Measurements from ENCODE around the gene SLC28A3. TPM values are rescaled to one million over a fixed set of nuclear protein-coding genes. Genes with fewer than 3 reads are reported as not detected.

SLC28A3 gene
- total and polyA plus RNA-seq, 10 of the 15 experiments (the other 5 are each of a cell fraction or from before 2014, with no cell fraction given) = 0.03 to 0.39 (median 0.07) TPM; not detected in 2

DNA sequence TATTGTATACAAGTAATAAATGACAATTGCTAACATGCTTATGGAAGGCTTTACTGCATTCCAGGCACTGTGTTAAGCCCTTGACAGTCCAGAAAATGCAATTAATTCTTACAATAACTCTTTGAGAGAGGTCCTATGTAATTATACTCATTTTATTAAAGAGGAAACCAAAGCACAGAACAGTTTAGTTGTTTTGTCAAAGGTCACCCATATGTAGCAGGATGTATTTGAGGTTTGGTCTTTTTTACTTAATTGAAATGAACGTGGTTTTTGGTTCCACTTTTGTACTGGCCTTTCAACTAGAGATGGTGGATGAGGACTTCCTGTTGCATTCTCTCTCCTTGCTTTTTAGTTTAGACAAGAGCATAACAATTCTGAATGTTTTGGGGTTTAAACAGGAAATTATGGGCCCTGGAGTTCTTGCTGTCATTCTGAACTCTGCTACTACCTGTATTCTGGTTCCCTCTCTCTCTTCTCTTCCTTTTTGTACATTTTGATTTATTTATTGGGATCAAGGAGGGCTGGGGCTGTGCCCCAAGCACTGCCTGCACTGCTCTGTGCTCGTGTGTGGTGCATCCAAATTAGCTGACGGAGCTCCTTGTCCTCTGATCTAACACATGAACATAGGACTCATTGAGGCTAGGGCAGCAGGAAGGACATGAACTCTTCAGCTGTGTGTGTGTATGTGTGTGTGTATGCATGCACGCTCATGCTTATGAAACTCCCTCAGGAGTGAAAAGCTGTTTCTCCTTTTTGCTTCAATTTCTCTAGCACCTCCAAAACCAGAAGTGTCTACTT is 47.4 kb downstream of the SLC28A3 start (continued):
- TF ChIP-seq SPI1 (IDR thresholded peaks at IDR 0.05; ENCODE audit: borderline replicate concordance, insufficient read depth, low read depth, low read length) (peak; percentile 53; the same call in 1 of the 2 replicates), EED (IDR thresholded peaks at IDR 0.05; ENCODE audit: low read depth) (peak; percentile 48; the same call in 1 of the 2 replicates), EGR1 (IDR thresholded peaks at IDR 0.05; ENCODE audit: borderline replicate concordance in 1 of 2, low read depth in 2 of 2, low read length in 2 of 2) (0 out of 3 replicates have a peak, but pooled peaks of 1 of the 2 experiments have one; percentile 8), SREBF1 (IDR thresholded peaks at IDR 0.05; ENCODE audit: low read length) (no peak), RB1 (IDR thresholded peaks at IDR 0.05; ENCODE audit: borderline replicate concordance) (no peak), ZNF384 (IDR thresholded peaks at IDR 0.05; ENCODE audit: borderline replicate concordance, low read depth, low read length) (no peak), RUNX3 (IDR thresholded peaks at IDR 0.05; ENCODE audit: low read length) (peak; percentile 73), ZNF217 (IDR thresholded peaks at IDR 0.05) (no peak), WRNIP1 (IDR thresholded peaks at IDR 0.05; ENCODE audit: borderline replicate concordance, low read depth, low read length) (no peak), TARDBP (IDR thresholded peaks at IDR 0.05; ENCODE audit: borderline replicate concordance) (no peak), YY1 (IDR thresholded peaks at IDR 0.05; ENCODE audit: low read depth, low read length) (no peak), EZH2 (IDR thresholded peaks at IDR 0.05; ENCODE audit: borderline replicate concordance, control insufficient read depth, low read depth, low read length) (no peak), SMC3 (IDR thresholded peaks at IDR 0.05; ENCODE audit: borderline replicate concordance, low read length) (no peak), GATAD2B (conservative IDR thresholded peaks at IDR 0.05; ENCODE audit: low read depth) (0 out of 2 replicates have a peak, but pooled peaks have one; percentile 17), MYC (IDR thresholded peaks at IDR 0.05; ENCODE audit: insufficient read depth, insufficient read length, insufficient replicate concordance, low read length, severe bottlenecking) (no peak), ZNF622 (IDR thresholded peaks at IDR 0.05) (no peak), SIX5 (IDR thresholded peaks at IDR 0.05; ENCODE audit: low read depth, low read length, severe bottlenecking) (no peak), ETV6 (conservative IDR thresholded peaks at IDR 0.05 in 1 of 2, IDR thresholded peaks at IDR 0.05 in 1 of 2; ENCODE audit: borderline replicate concordance in 1 of 2, low read depth in 1 of 2) (no peak), PML (IDR thresholded peaks at IDR 0.05; ENCODE audit: low read length) (no peak), POU2F2 (IDR thresholded peaks at IDR 0.05; ENCODE audit: borderline replicate concordance, low read depth, low read length) (peak; percentile 81; the same call in 2 of the 3 replicates), MTA3 (IDR thresholded peaks at IDR 0.05; ENCODE audit: borderline replicate concordance, low read length) (no peak), RFX5 (IDR thresholded peaks at IDR 0.05; ENCODE audit: low read depth, low read length) (no peak), BACH1 (IDR thresholded peaks at IDR 0.05; ENCODE audit: borderline replicate concordance) (no peak)
- TF ChIP-seq, protein P1, sequence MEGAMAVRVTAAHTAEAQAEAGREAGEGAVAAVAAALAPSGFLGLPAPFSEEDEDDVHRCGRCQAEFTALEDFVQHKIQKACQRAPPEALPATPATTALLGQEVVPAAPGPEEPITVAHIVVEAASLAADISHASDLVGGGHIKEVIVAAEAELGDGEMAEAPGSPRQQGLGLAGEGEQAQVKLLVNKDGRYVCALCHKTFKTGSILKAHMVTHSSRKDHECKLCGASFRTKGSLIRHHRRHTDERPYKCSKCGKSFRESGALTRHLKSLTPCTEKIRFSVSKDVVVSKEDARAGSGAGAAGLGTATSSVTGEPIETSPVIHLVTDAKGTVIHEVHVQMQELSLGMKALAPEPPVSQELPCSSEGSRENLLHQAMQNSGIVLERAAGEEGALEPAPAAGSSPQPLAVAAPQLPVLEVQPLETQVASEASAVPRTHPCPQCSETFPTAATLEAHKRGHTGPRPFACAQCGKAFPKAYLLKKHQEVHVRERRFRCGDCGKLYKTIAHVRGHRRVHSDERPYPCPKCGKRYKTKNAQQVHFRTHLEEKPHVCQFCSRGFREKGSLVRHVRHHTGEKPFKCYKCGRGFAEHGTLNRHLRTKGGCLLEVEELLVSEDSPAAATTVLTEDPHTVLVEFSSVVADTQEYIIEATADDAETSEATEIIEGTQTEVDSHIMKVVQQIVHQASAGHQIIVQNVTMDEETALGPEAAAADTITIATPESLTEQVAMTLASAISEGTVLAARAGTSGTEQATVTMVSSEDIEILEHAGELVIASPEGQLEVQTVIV (IDR thresholded peaks at IDR 0.05; ENCODE audit: borderline replicate concordance, partially characterized antibody) = no peak

All from GM12878 (cell line).